GM12875 (cell line): ENCODE results near the gene SATB2.

ENCODE experiments used
- H3K4me3 ChIP-seq: one replicate; pipeline ENCODE4 v1.5.1; 2011; ENCODE audit warnings: low read depth, low read length, control low read depth
- CTCF ChIP-seq: IDR thresholded peaks from 2 replicates; pipeline ENCODE4 v1.5.1; 2011; ENCODE audit warnings: low read depth, mild to moderate bottlenecking, control low read depth, inconsistent platforms, low read length, moderate library complexity, borderline replicate concordance; ENCODE audit not compliant: insufficient read depth

Gene SATB2

GRCh38 chr2:199465988-199466691 is 8.4 kb upstream of the SATB2 start:
- TF ChIP-seq CTCF, result no peak
- H3K4me3 ChIP-seq, result no peak overlapping the region

- no peak for TF ChIP-seq CTCF
- H3K4me3 ChIP-seq, result no peak overlapping the region
These were observed 7.7 kb upstream of the SATB2 start for GRCh38 chr2:199465390-199465789.

- no peak for TF ChIP-seq CTCF
- no peak overlapping the region for H3K4me3 ChIP-seq
These were observed 7.0 kb upstream of the SATB2 start for GRCh38 chr2:199464606-199465352.

- no peak for TF ChIP-seq CTCF
- no peak overlapping the region for H3K4me3 ChIP-seq
These were observed 6.2 kb upstream of the SATB2 start for GRCh38 chr2:199463708-199464605.

- peak; percentile 56 for TF ChIP-seq CTCF
- no peak overlapping the region for H3K4me3 ChIP-seq
These were observed 5.4 kb upstream of the SATB2 start for GRCh38 chr2:199462956-199463692.

GRCh38 chr2:199462347-199462955 is 4.7 kb upstream of the SATB2 start:
- no peak overlapping the region for H3K4me3 ChIP-seq
- no peak for TF ChIP-seq CTCF
